Loucy (cell line): ENCODE data around the gene GLI1.

Experiments used
- EZH2phosphoT487 ChIP-seq: fragments of 200-600 bp; IDR thresholded peaks from 2 replicates; pipeline ENCODE4 v1.6.1; 2018; ENCODE audit warnings: antibody characterized with exemption, mild to moderate bottlenecking, moderate library complexity, borderline replicate concordance
- TF ChIP-seq, protein P1 (sequence below): fragments of 200-600 bp; sonication (generic); conservative IDR thresholded peaks from 2 replicates; pipeline ENCODE4 v1.5.1; 2014; ENCODE audit warnings: mild to moderate bottlenecking, antibody characterized with exemption, low read length

DNA sequence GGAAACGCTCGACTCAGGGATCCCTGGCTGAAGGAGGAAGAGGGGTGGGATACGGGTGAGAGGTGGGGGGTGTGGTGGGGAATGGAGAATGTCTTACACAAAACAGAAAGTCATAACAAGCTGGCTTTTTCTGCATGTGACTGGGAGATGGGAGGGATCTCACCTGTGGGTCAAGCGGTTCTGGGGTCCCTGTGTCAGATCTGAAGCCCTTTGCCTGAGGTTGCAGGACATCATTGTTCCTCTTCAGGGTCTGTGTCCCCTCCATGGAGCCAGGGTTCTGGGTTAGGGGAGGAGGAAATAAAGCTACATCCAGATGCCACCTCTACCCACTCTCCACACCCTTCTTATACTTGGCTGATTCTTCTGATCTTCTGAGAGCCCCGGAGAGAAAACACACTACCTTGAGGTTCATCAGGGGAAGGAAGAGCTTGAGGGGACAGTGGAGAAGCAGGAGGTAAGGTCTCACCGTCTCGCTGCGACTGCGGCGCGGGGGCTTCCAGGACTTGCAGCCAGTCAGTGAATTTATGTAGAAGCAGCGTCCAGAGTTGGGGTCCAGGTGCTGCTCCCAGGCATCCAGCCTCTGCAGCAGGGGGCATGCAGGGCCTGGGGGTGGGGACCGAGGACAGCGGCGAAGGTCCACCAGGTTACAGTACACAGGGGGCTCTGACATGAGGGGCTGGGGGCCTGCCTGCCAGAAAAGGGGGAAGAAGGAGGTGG, 17.6 kb downstream of the GLI1 start:
- TF ChIP-seq, protein P1, sequence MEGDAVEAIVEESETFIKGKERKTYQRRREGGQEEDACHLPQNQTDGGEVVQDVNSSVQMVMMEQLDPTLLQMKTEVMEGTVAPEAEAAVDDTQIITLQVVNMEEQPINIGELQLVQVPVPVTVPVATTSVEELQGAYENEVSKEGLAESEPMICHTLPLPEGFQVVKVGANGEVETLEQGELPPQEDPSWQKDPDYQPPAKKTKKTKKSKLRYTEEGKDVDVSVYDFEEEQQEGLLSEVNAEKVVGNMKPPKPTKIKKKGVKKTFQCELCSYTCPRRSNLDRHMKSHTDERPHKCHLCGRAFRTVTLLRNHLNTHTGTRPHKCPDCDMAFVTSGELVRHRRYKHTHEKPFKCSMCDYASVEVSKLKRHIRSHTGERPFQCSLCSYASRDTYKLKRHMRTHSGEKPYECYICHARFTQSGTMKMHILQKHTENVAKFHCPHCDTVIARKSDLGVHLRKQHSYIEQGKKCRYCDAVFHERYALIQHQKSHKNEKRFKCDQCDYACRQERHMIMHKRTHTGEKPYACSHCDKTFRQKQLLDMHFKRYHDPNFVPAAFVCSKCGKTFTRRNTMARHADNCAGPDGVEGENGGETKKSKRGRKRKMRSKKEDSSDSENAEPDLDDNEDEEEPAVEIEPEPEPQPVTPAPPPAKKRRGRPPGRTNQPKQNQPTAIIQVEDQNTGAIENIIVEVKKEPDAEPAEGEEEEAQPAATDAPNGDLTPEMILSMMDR = no peak
- TF ChIP-seq EZH2phosphoT487 = no peak
